ENCODE data around the gene NOS2. TPM values are rescaled to one million over a fixed set of nuclear protein-coding genes. Genes with fewer than 3 reads are reported as not detected.

NOS2 gene
- total RNA-seq, 4 donors from 2014 or later, result 0.13 to 0.69 (median 0.33) TPM; not detected in 1

- WGBS, result 68% methylated on average over 9 of the region's 9 CpGs
- H3K27me3 ChIP-seq, result no peaks in the 10 kb centered on the region
- no peaks in the 10 kb centered on the region for H3K36me3 ChIP-seq
- H3K4me3 ChIP-seq, result no peak overlapping the region
- no peak for DNase-seq (ENCODE audit: extremely low spot score)
- no peaks in the 10 kb centered on the region for H3K4me1 ChIP-seq
- intact Hi-C loops (cut with DNase I), result no loop called here
- no peak for TF ChIP-seq POLR2A (IDR thresholded peaks at IDR 0.05; ENCODE audit: low read depth)
- no peak for TF ChIP-seq POLR2AphosphoS5 (IDR thresholded peaks at IDR 0.05)
- TF ChIP-seq EP300 (IDR thresholded peaks at IDR 0.05), result no peak
- TF ChIP-seq CTCF (IDR thresholded peaks at IDR 0.05), result no peak
- H3K27ac ChIP-seq (replicated peaks in 1 of 4), result no peak overlapping the region
- no peaks in the 10 kb centered on the region for H3K9me3 ChIP-seq
Observed at GRCh38 chr17:27783440-27784350, 16.6 kb downstream of the NOS2 start.

- 82% methylated on average over 3 of the region's 7 CpGs for WGBS
- no peaks in the 10 kb centered on the region for H3K9me3 ChIP-seq
- TF ChIP-seq POLR2A (IDR thresholded peaks at IDR 0.05; ENCODE audit: low read depth) (no peak), POLR2AphosphoS5 (IDR thresholded peaks at IDR 0.05) (no peak), CTCF (IDR thresholded peaks at IDR 0.05) (no peak), EP300 (IDR thresholded peaks at IDR 0.05) (no peak)
- no peaks in the 10 kb centered on the region for H3K36me3 ChIP-seq
- no peaks in the 10 kb centered on the region for H3K4me1 ChIP-seq
- intact Hi-C loops (cut with DNase I), result no loop called here
- DNase-seq (ENCODE audit: extremely low spot score), result no peak
- no peaks in the 10 kb centered on the region for H3K27me3 ChIP-seq
- no peak overlapping the region for H3K4me3 ChIP-seq
- H3K27ac ChIP-seq (replicated peaks in 1 of 4), result no peak overlapping the region
Observed at GRCh38 chr17:27782791-27783206, 17.5 kb downstream of the NOS2 start.

GRCh38 chr17:27780828-27781404 is 19.4 kb downstream of the NOS2 start:
- no peaks in the 10 kb centered on the region for H3K27me3 ChIP-seq

GRCh38 chr17:27780092-27780827 is 20.1 kb downstream of the NOS2 start:
- Histone ChIP-seq H3K36me3 (no peaks in the 10 kb centered on the region), H3K4me3 (no peak overlapping the region), H3K27me3 (no peaks in the 10 kb centered on the region), H3K9me3 (no peaks in the 10 kb centered on the region), H3K4me1 (no peaks in the 10 kb centered on the region), H3K27ac (replicated peaks in 1 of 4) (no peak overlapping the region)
- TF ChIP-seq POLR2A (IDR thresholded peaks at IDR 0.05; ENCODE audit: low read depth), result no peak
- no peak for TF ChIP-seq POLR2AphosphoS5 (IDR thresholded peaks at IDR 0.05)
- TF ChIP-seq EP300 (IDR thresholded peaks at IDR 0.05), result no peak
- TF ChIP-seq CTCF (IDR thresholded peaks at IDR 0.05), result no peak
- no peak for DNase-seq (ENCODE audit: extremely low spot score)
- intact Hi-C loops (cut with DNase I), result no loop called here
- 85% methylated on average over 8 of the region's 8 CpGs for WGBS

More at GRCh38 chr17:27780828-27781404, 19.4 kb downstream of the NOS2 start:
- TF ChIP-seq POLR2A (IDR thresholded peaks at IDR 0.05; ENCODE audit: low read depth), result no peak
- TF ChIP-seq POLR2AphosphoS5 (IDR thresholded peaks at IDR 0.05), result no peak
- no peak for TF ChIP-seq EP300 (IDR thresholded peaks at IDR 0.05)
- TF ChIP-seq CTCF (IDR thresholded peaks at IDR 0.05), result no peak
- intact Hi-C loops (cut with DNase I), result no loop called here
- WGBS, result 93% methylated on average over 14 of the region's 20 CpGs
- no peaks in the 10 kb centered on the region for H3K9me3 ChIP-seq
- DNase-seq (ENCODE audit: extremely low spot score), result no peak
- H3K36me3 ChIP-seq, result no peaks in the 10 kb centered on the region
- no peak overlapping the region for H3K27ac ChIP-seq (replicated peaks in 1 of 4)
- no peak overlapping the region for H3K4me3 ChIP-seq
- H3K4me1 ChIP-seq, result no peaks in the 10 kb centered on the region

Data from esophagus muscularis mucosa (tissue), 4 donors.